GM23338 (cell line): ENCODE data around the gene COL6A3. TPM values are rescaled to one million over a fixed set of nuclear protein-coding genes. Genes with fewer than 3 reads are reported as not detected.

Source experiments
- ATAC-seq: fragments of 200-7000 bp; cut with Tn5 transposase; 3 replicates; pipeline ENCODE4 v1.9.1; 2020
- DNase-seq: peaks from one replicate; pipeline ENCODE4 v3.0.0-alpha.2; 2015; ENCODE audit warnings: low spot score
- H2AFZ ChIP-seq: fragments of 200-600 bp; sonication (generic); 2 replicates; pipeline ENCODE4 v1.8.0; 2016; ENCODE audit warnings: antibody characterized with exemption, mild to moderate bottlenecking, moderate library complexity
- H3F3A ChIP-seq: fragments of 200-600 bp; sonication (generic); replicated peaks from 2 replicates; pipeline ENCODE4 v1.8.0; 2017; ENCODE audit warnings: antibody characterized with exemption, mixed run types, low read depth
- H3K27ac ChIP-seq: fragments of 200-600 bp; sonication (generic); 2 replicates; pipeline ENCODE4 v1.6.1; 2016; ENCODE audit warnings: low read depth
- H3K27me3 ChIP-seq: fragments of 200-600 bp; sonication (generic); 2 replicates; pipeline ENCODE4 v1.8.0; 2016; ENCODE audit warnings: mild to moderate bottlenecking, mixed run types, moderate library complexity; ENCODE audit not compliant: insufficient read depth
- H3K36me3 ChIP-seq: fragments of 200-600 bp; sonication (generic); 2 replicates; pipeline ENCODE4 v1.8.0; 2016; ENCODE audit warnings: mild to moderate bottlenecking; ENCODE audit not compliant: insufficient read depth
- H3K4me1 ChIP-seq: fragments of 200-600 bp; sonication (generic); 2 replicates; pipeline ENCODE4 v1.8.0; 2016; ENCODE audit warnings: mild to moderate bottlenecking, moderate library complexity; ENCODE audit not compliant: insufficient read depth
- H3K4me2 ChIP-seq: fragments of 200-600 bp; sonication (generic); 2 replicates; pipeline ENCODE4 v1.7.1; 2017; ENCODE audit warnings: mixed run types
- H3K4me3 ChIP-seq: fragments of 200-600 bp; sonication (generic); 2 replicates; pipeline ENCODE4 v1.6.1; 2016; ENCODE audit warnings: mixed run types
- H3K79me2 ChIP-seq: fragments of 200-600 bp; sonication (generic); replicated peaks from 2 replicates; pipeline ENCODE4 v1.8.0; 2017; ENCODE audit warnings: mild to moderate bottlenecking; ENCODE audit not compliant: insufficient read depth
- H3K9me2 ChIP-seq: fragments of 200-600 bp; sonication (generic); 2 replicates; pipeline ENCODE4 v1.8.0; 2017; ENCODE audit not compliant: insufficient read depth
- H4K20me1 ChIP-seq: fragments of 200-600 bp; sonication (generic); replicated peaks from 2 replicates; pipeline ENCODE4 v1.8.0; 2017; ENCODE audit warnings: mild to moderate bottlenecking; ENCODE audit not compliant: insufficient read depth
- H3K27ac Mint-ChIP-seq: 2 replicates; pipeline ENCODE4 v1.8.0; 2020; ENCODE audit warnings: inconsistent platforms, mild to moderate bottlenecking, moderate library complexity, mixed read lengths
- H3K27me3 Mint-ChIP-seq: 3 replicates; pipeline ENCODE4 v1.8.0; 2022; ENCODE audit warnings: low read depth, mild to moderate bottlenecking, moderate library complexity, mixed read lengths, inconsistent platforms; ENCODE audit not compliant: insufficient read depth, poor library complexity
- H3K36me3 Mint-ChIP-seq: 3 replicates; pipeline ENCODE4 v1.8.0; 2021; ENCODE audit warnings: low read depth, mild to moderate bottlenecking, inconsistent platforms, moderate library complexity, mixed read lengths
- H3K4me1 Mint-ChIP-seq: 3 replicates; pipeline ENCODE4 v1.8.0; 2020; ENCODE audit warnings: mild to moderate bottlenecking, inconsistent platforms, mixed read lengths
- H3K4me3 Mint-ChIP-seq: 3 replicates; pipeline ENCODE4 v1.8.0; 2021; ENCODE audit warnings: moderate library complexity, mild to moderate bottlenecking, inconsistent platforms, mixed read lengths
- H3K9me3 Mint-ChIP-seq: 3 replicates; pipeline ENCODE4 v1.8.0; 2020; ENCODE audit warnings: moderate library complexity, mild to moderate bottlenecking, inconsistent platforms, mixed read lengths
- CREB1 ChIP-seq: fragments of 250-450 bp; sonication (Bioruptor Pico); IDR thresholded peaks from 2 replicates; pipeline ENCODE4 v1.5.0; 2020; ENCODE audit warnings: low read depth, mild to moderate bottlenecking, moderate library complexity
- CTCF ChIP-seq, 2 experiments: fragments of 200-600 bp in 1 of 2; sonication (generic) in 1 of 2; conservative IDR thresholded peaks; 2 replicates each; pipeline versions ENCODE4 v1.5.1 to v1.6.1; 2016 to 2017; ENCODE audit warnings: antibody characterized with exemption in 2 of 2, low read depth in 2 of 2, mild to moderate bottlenecking in 2 of 2, moderate library complexity in 1 of 2
- ETS1 ChIP-seq: IDR thresholded peaks from 2 replicates; pipeline ENCODE4 v1.6.1; 2016; ENCODE audit warnings: antibody characterized with exemption
- EZH2 ChIP-seq: fragments of 200-600 bp; sonication (generic); IDR thresholded peaks from one replicate; pipeline ENCODE4 v1.8.0; 2017; ENCODE audit warnings: antibody characterized with exemption, mild to moderate bottlenecking, low read depth; ENCODE audit not compliant: unreplicated experiment
- EZH2phosphoT487 ChIP-seq: fragments of 200-600 bp; sonication (generic); IDR thresholded peaks from one replicate; pipeline ENCODE4 v1.8.1; 2018; ENCODE audit warnings: antibody characterized with exemption; ENCODE audit not compliant: unreplicated experiment
- JUNB ChIP-seq: IDR thresholded peaks from one replicate; pipeline ENCODE4 v1.6.1; 2016; ENCODE audit warnings: antibody characterized with exemption; ENCODE audit not compliant: unreplicated experiment
- REST ChIP-seq: IDR thresholded peaks from one replicate; pipeline ENCODE4 v1.6.1; 2018; ENCODE audit warnings: antibody characterized with exemption; ENCODE audit not compliant: unreplicated experiment
- STAT1 ChIP-seq: IDR thresholded peaks from one replicate; pipeline ENCODE4 v1.6.1; 2016; ENCODE audit warnings: antibody characterized with exemption; ENCODE audit not compliant: unreplicated experiment
- ZNF114 ChIP-seq: fragments of 250-450 bp; sonication (Bioruptor Pico); IDR thresholded peaks from 2 replicates; pipeline ENCODE4 v1.5.0; 2020; ENCODE audit warnings: mild to moderate bottlenecking, moderate library complexity
- ZNF331 ChIP-seq: fragments of 250-450 bp; sonication (Bioruptor Pico); IDR thresholded peaks from 2 replicates; pipeline ENCODE4 v1.5.0; 2020; ENCODE audit warnings: low read depth, mild to moderate bottlenecking, moderate library complexity
- polyA plus RNA-seq: library from polyadenylated mRNA; unstranded; fragments of >200 nt; fragmentation: Nextera tagmentation; extraction: Ambion mirVana; gene quantifications from 2 replicates; pipeline ENCODE4 v1.2.1, GENCODE V29; 2016
- total RNA-seq: library from RNA; depleted of rRNA; stranded (reverse); fragments of >200 nt; shearing (Covaris generic); gene quantifications from 2 replicates; pipeline ENCODE4 v1.2.3, GENCODE V29; 2014

Gene COL6A3
- total and polyA plus RNA-seq, 2 experiments from 2014 or later: 1.2 to 7.3 TPM

DNA sequence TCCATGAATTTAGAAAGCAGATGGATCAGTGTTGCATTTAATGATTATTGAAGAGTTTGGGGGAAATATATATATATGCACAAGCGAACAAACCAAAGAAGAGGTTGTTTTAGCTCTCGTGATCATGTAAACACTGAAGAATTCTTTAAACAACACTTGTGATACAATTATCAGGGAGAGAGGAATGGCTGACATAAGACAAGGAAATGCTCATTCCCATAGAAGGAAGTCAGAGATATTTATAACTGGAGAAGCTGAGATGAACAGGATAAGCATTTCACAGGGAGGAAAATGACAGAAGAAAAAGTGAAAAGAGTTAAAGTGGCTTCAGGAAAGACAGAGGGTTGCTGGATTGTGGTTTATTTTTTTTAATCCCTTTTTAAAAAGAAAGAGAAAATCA lies 10.6 kb upstream of the COL6A3 start:
- H3F3A ChIP-seq: no peaks in the 10 kb centered on the region
- no peak overlapping the region for H3K4me3 Mint-ChIP-seq
- ATAC-seq (no peak), DNase-seq (no peak)
- H3K27ac ChIP-seq: no peak overlapping the region
- no peaks in the 10 kb centered on the region; the same call in 2 of the 3 replicates for H3K36me3 Mint-ChIP-seq
- peaks cover 5% of the 10 kb centered on the region for H3K4me1 Mint-ChIP-seq
- no peaks in the 10 kb centered on the region for H3K27me3 ChIP-seq
- peaks cover 12% of the 10 kb centered on the region for H3K27me3 Mint-ChIP-seq
- H3K79me2 ChIP-seq: no peaks in the 10 kb centered on the region
- no peaks in the 10 kb centered on the region for H3K9me3 Mint-ChIP-seq
- no peaks in the 10 kb centered on the region for H3K36me3 ChIP-seq
- peaks cover 7% of the 10 kb centered on the region for H3K4me1 ChIP-seq
- no peak overlapping the region for H2AFZ ChIP-seq
- H3K4me3 ChIP-seq: no peak overlapping the region
- no peak overlapping the region for H3K27ac Mint-ChIP-seq
- TF ChIP-seq EZH2phosphoT487: no peak
- TF ChIP-seq CTCF (conservative IDR thresholded peaks at IDR 0.05; ENCODE audit: low read depth in 2 of 2): no peak
- no peak for TF ChIP-seq REST
- TF ChIP-seq CREB1 (CRISPR knock-in tag): no peak
- TF ChIP-seq JUNB: no peak
- TF ChIP-seq STAT1: no peak
- TF ChIP-seq ZNF331 (CRISPR knock-in tag): no peak
- no peak for TF ChIP-seq ETS1
- 0 out of 2 replicates have a peak, but pooled peaks cover 3% of the 10 kb centered on the region for H3K9me2 ChIP-seq
- no peak overlapping the region for H3K4me2 ChIP-seq
- no peaks in the 10 kb centered on the region; the same call in 1 of the 2 replicates for H4K20me1 ChIP-seq

- Histone ChIP-seq H3K4me1 (peaks cover 7% of the 10 kb centered on the region), H3K36me3 (no peaks in the 10 kb centered on the region), H3K4me3 (no peak overlapping the region), H3F3A (no peaks in the 10 kb centered on the region), H3K4me2 (no peak overlapping the region), H3K27me3 (no peaks in the 10 kb centered on the region), H4K20me1 (no peaks in the 10 kb centered on the region; the same call in 1 of the 2 replicates), H3K79me2 (no peaks in the 10 kb centered on the region), H3K9me2 (0 out of 2 replicates have a peak, but pooled peaks cover 3% of the 10 kb centered on the region), H3K27ac (no peak overlapping the region), H2AFZ (no peak overlapping the region; the same call in 1 of the 2 replicates)
- H3K27ac Mint-ChIP-seq: no peak overlapping the region
- peaks cover 12% of the 10 kb centered on the region for H3K27me3 Mint-ChIP-seq
- no peaks in the 10 kb centered on the region; the same call in 2 of the 3 replicates for H3K36me3 Mint-ChIP-seq
- no peak for ATAC-seq
- H3K9me3 Mint-ChIP-seq: no peaks in the 10 kb centered on the region
- no peak for DNase-seq
- peaks cover 5% of the 10 kb centered on the region for H3K4me1 Mint-ChIP-seq
- H3K4me3 Mint-ChIP-seq: no peak overlapping the region
- no peak for TF ChIP-seq ZNF114 (CRISPR knock-in tag)
- TF ChIP-seq EZH2: no peak
- TF ChIP-seq REST: no peak
Observed at GRCh38 chr2:237423891-237424290, 9.9 kb upstream of the COL6A3 start.
